H1 (cell line): ENCODE measurements around the gene KCND3. TPM values are rescaled to one million over a fixed set of nuclear protein-coding genes. Genes with fewer than 3 reads are reported as not detected.

ENCODE experiments used
- CTCF ChIA-PET: fragments of 300-600 bp; sonication (Branson Sonifier 250); formaldehyde crosslinking; loops from one replicate; lab custom pipeline; 2021; ENCODE audit not compliant: partially characterized antibody; lab: Charles Lee
- POLR2A ChIA-PET: fragments of 300-600 bp; sonication (Branson Sonifier 250); formaldehyde crosslinking; loops from one replicate; lab custom pipeline; 2021; ENCODE audit warnings: inconsistent platforms; ENCODE audit not compliant: partially characterized antibody; lab: Charles Lee
- DNase-seq, 2 experiments: peaks; one replicate each; pipeline versions ENCODE4 v3.0.0 to v3.0.0-alpha.2; 2010 to 2022; ENCODE audit warnings: low spot score in 2 of 2, low read depth in 1 of 2, mixed read lengths in 1 of 2
- FAIRE-seq: peaks from 2 replicates; lab custom pipeline; 2011; peaks lifted over from hg19 to GRCh38; lab: Jason Lieb, UNC
- H2AFZ ChIP-seq: 2 replicates; pipeline ENCODE4 v1.8.1; 2012; ENCODE audit warnings: low read length, inconsistent platforms
- H2AK5ac ChIP-seq: 2 replicates; pipeline ENCODE4 v1.6.1; 2013; ENCODE audit warnings: low read depth, low read length
- H2BK120ac ChIP-seq: replicated peaks from 2 replicates; pipeline ENCODE3; 2013; ENCODE audit warnings: low read depth, low read length, inconsistent platforms
- H2BK12ac ChIP-seq: 2 replicates; pipeline ENCODE4 v1.6.1; 2013; ENCODE audit warnings: low read depth, low read length
- H2BK15ac ChIP-seq: 2 replicates; pipeline ENCODE4 v1.6.1; 2013; ENCODE audit warnings: low read length
- H2BK20ac ChIP-seq: 2 replicates; pipeline ENCODE4 v1.6.1; 2013; ENCODE audit warnings: low read length
- H2BK5ac ChIP-seq: 2 replicates; pipeline ENCODE4 v1.6.1; 2013; ENCODE audit warnings: low read depth, low read length
- H3K14ac ChIP-seq: 2 replicates; pipeline ENCODE4 v1.6.1; 2013; ENCODE audit warnings: inconsistent platforms; ENCODE audit not compliant: insufficient read length
- H3K18ac ChIP-seq: 2 replicates; pipeline ENCODE4 v1.6.1; 2013; ENCODE audit warnings: low read length; ENCODE audit errors: extremely low read depth
- H3K23ac ChIP-seq: 2 replicates; pipeline ENCODE4 v1.6.1; 2013; ENCODE audit warnings: inconsistent platforms; ENCODE audit not compliant: insufficient read length
- H3K23me2 ChIP-seq: 2 replicates; pipeline ENCODE4 v1.6.1; 2013; ENCODE audit warnings: low read depth, low read length
- H3K27ac ChIP-seq: 2 replicates; pipeline ENCODE4 v1.6.1; 2011; ENCODE audit warnings: low read depth, low read length, inconsistent platforms
- H3K27me3 ChIP-seq, 4 experiments: replicated peaks in 1 of 4; 1 replicate in 1 of 4; 2 replicates in 3 of 4; pipeline versions ENCODE4 v1.6.1 to v1.8.1; 2011 to 2013; ENCODE audit warnings: low read length in 3 of 4, mild to moderate bottlenecking in 3 of 4, inconsistent platforms in 2 of 4, mixed read lengths in 2 of 4, moderate library complexity in 1 of 4; ENCODE audit not compliant: control insufficient read depth in 3 of 4, insufficient read depth in 3 of 4; ENCODE audit errors: extremely low read depth in 1 of 4
- H3K36me3 ChIP-seq, 4 experiments: 2 replicates each; pipeline versions ENCODE4 v1.6.1 to v1.8.1; 2011 to 2013; ENCODE audit warnings: mild to moderate bottlenecking in 4 of 4, low read length in 3 of 4, moderate library complexity in 2 of 4, control low read depth in 1 of 4, inconsistent platforms in 1 of 4; ENCODE audit not compliant: insufficient read depth in 4 of 4, control insufficient read depth in 2 of 4
- H3K4ac ChIP-seq: replicated peaks from 2 replicates; pipeline ENCODE3; 2013; ENCODE audit warnings: low read length, low read depth, mixed read lengths, inconsistent platforms; ENCODE audit not compliant: insufficient read length
- H3K4me1 ChIP-seq, 4 experiments: replicated peaks in 1 of 4; 1 replicate in 1 of 4; 2 replicates in 3 of 4; pipeline versions ENCODE4 v1.6.1 to v1.8.1; 2011 to 2013; ENCODE audit warnings: low read length in 3 of 4, inconsistent platforms in 2 of 4, mixed read lengths in 1 of 4; ENCODE audit not compliant: insufficient read depth in 4 of 4, control insufficient read depth in 3 of 4
- H3K4me2 ChIP-seq, 2 experiments: 2 replicates each; pipeline versions ENCODE4 v1.6.1 to v1.8.1; 2011 to 2013; ENCODE audit warnings: low read depth in 2 of 2, low read length in 2 of 2, control low read depth in 1 of 2, inconsistent platforms in 1 of 2, mild to moderate bottlenecking in 1 of 2; ENCODE audit not compliant: insufficient read depth in 1 of 2
- H3K4me3 ChIP-seq, 4 experiments: fragments of 200-600, 300-600 bp in 1 of 4; sonication (generic), shearing (Covaris generic), sonication (Bioruptor Twin) in 1 of 4; 2 replicates each; pipeline versions ENCODE4 v1.5.1 to v1.8.1; 2011 to 2016; ENCODE audit warnings: low read length in 4 of 4, low read depth in 3 of 4, control low read depth in 2 of 4, inconsistent platforms in 2 of 4, mild to moderate bottlenecking in 2 of 4, mixed read lengths in 1 of 4, moderate library complexity in 1 of 4; ENCODE audit not compliant: insufficient read depth in 2 of 4; ENCODE audit errors: extremely low read depth in 1 of 4
- H3K56ac ChIP-seq: replicated peaks from 2 replicates; pipeline ENCODE3; 2013; ENCODE audit warnings: low read depth, mild to moderate bottlenecking, mixed read lengths, low read length, inconsistent platforms; ENCODE audit not compliant: insufficient read length
- H3K79me1 ChIP-seq: 2 replicates; pipeline ENCODE4 v1.6.1; 2013; ENCODE audit warnings: low read depth, low read length, control low read depth
- H3K79me2 ChIP-seq, 2 experiments: 2 replicates each; pipeline versions ENCODE4 v1.6.1 to v1.8.1; 2012 to 2013; ENCODE audit warnings: low read length in 2 of 2, mild to moderate bottlenecking in 2 of 2, inconsistent platforms in 1 of 2; ENCODE audit not compliant: insufficient read depth in 2 of 2, control insufficient read depth in 1 of 2
- H3K9ac ChIP-seq, 4 experiments: replicated peaks in 1 of 4; 1 replicate in 1 of 4; 2 replicates in 3 of 4; pipeline versions ENCODE4 v1.6.1 to v1.8.1; 2011 to 2013; ENCODE audit warnings: low read depth in 3 of 4, low read length in 3 of 4, control low read depth in 2 of 4, mild to moderate bottlenecking in 2 of 4, moderate library complexity in 2 of 4, inconsistent platforms in 1 of 4; ENCODE audit errors: extremely low read depth in 1 of 4
- H3K9me3 ChIP-seq, 2 experiments: 2 replicates each; pipeline versions ENCODE4 v1.6.1 to v1.8.1; 2012 to 2013; ENCODE audit warnings: mild to moderate bottlenecking in 2 of 2, moderate library complexity in 2 of 2, control low read depth in 1 of 2, inconsistent platforms in 1 of 2, low read depth in 1 of 2, low read length in 1 of 2, mixed read lengths in 1 of 2; ENCODE audit not compliant: insufficient read depth in 2 of 2
- H4K20me1 ChIP-seq, 2 experiments: replicated peaks in 1 of 2; 2 replicates each; pipeline versions ENCODE3 to v1.8.1; 2011 to 2013; ENCODE audit warnings: inconsistent platforms in 2 of 2, low read length in 2 of 2, mild to moderate bottlenecking in 1 of 2; ENCODE audit not compliant: insufficient read depth in 2 of 2, control insufficient read depth in 1 of 2
- H4K5ac ChIP-seq: 2 replicates; pipeline ENCODE4 v1.6.1; 2013; ENCODE audit warnings: low read length, low read depth, mixed read lengths, inconsistent platforms; ENCODE audit not compliant: insufficient read length
- H4K8ac ChIP-seq: 2 replicates; pipeline ENCODE4 v1.8.0; 2013; ENCODE audit warnings: mild to moderate bottlenecking, moderate library complexity, low read length, inconsistent platforms; ENCODE audit not compliant: insufficient read depth; ENCODE audit errors: extremely low read depth
- H4K91ac ChIP-seq: replicated peaks from 2 replicates; pipeline ENCODE3; 2013; ENCODE audit warnings: low read length, mixed read lengths, inconsistent platforms; ENCODE audit not compliant: insufficient read length
- CHD1 ChIP-seq: IDR thresholded peaks from 2 replicates; pipeline ENCODE4 v1.6.1; 2012; ENCODE audit warnings: low read depth, low read length, improper control_type of control experiment
- EGR1 ChIP-seq: IDR thresholded peaks from 2 replicates; pipeline ENCODE4 v1.6.1; 2011; ENCODE audit warnings: low read depth, low read length, borderline replicate concordance
- EP300 ChIP-seq, 2 experiments: IDR thresholded peaks; 1 replicate in 1 of 2; 2 replicates in 1 of 2; pipeline ENCODE4 v1.6.1; 2011 to 2012; ENCODE audit warnings: low read depth in 2 of 2, low read length in 2 of 2, mild to moderate bottlenecking in 2 of 2, borderline replicate concordance in 1 of 2, inconsistent platforms in 1 of 2, moderate library complexity in 1 of 2
- RAD21 ChIP-seq, 2 experiments: IDR thresholded peaks in 1 of 2; conservative IDR thresholded peaks in 1 of 2; 2 replicates each; pipeline ENCODE4 v1.6.1; 2011; ENCODE audit warnings: low read depth in 2 of 2, low read length in 2 of 2, improper control_type of control experiment in 1 of 2, inconsistent platforms in 1 of 2, mild to moderate bottlenecking in 1 of 2, moderate library complexity in 1 of 2
- TAF1 ChIP-seq: IDR thresholded peaks from 2 replicates; pipeline ENCODE4 v1.6.1; 2011; ENCODE audit warnings: mild to moderate bottlenecking, low read depth, low read length
- YY1 ChIP-seq: IDR thresholded peaks from 2 replicates; pipeline ENCODE4 v1.6.1; 2011; ENCODE audit warnings: low read depth, mild to moderate bottlenecking, low read length
- whole genome bisulfite sequencing, 2 experiments: shearing (Covaris generic) in 1 of 2; methylation state at CpG; one replicate each; pipeline versions ENCODE4 v1.1.6 to v1.1.7; 2013 to 2015; ENCODE audit warnings: low lambda C conversion rate in 2 of 2, mixed read lengths in 2 of 2, inconsistent platforms in 1 of 2, low coverage in 1 of 2, missing lambda C conversion rate in 1 of 2; ENCODE audit not compliant: insufficient replicate concordance in 2 of 2, insufficient coverage in 1 of 2, insufficient read length in 1 of 2; ENCODE audit errors: extremely low coverage in 1 of 2, missing lambda C conversion rate in 1 of 2; 5-methylcytosine and 5-hydroxymethylcytosine counted together
- polyA plus RNA-seq, 7 experiments: library from polyadenylated mRNA; depleted of rRNA in 3 of 7; stranded (reverse) in 5 of 7; unstranded in 2 of 7; fragments of >200 nt in 5 of 7; fragments of 200-250 nt in 2 of 7; gene quantifications; 1 replicate in 5 of 7; 2 replicates in 1 of 7; 4 replicates in 1 of 7; pipeline versions ENCODE4 v1.2.1 to v1.2.3, GENCODE V29; 2011 to 2013; ENCODE audit warnings: missing spikeins in 2 of 7, mixed read lengths in 2 of 7
- total RNA-seq: library from RNA; stranded (reverse); fragmentation: NEBNext Ultra II Directional; extraction: Animal tissue kit (Norgen Biotek cat#: 25700); gene quantifications from 2 replicates; pipeline ENCODE4 v1.2.1, GENCODE V29; 2021

The KCND3 gene
- total and polyA plus RNA-seq, 2 of the 8 experiments (the other 6 are each of a cell fraction or from before 2014, with no cell fraction given): 0.14 to 0.48 TPM

DNA sequence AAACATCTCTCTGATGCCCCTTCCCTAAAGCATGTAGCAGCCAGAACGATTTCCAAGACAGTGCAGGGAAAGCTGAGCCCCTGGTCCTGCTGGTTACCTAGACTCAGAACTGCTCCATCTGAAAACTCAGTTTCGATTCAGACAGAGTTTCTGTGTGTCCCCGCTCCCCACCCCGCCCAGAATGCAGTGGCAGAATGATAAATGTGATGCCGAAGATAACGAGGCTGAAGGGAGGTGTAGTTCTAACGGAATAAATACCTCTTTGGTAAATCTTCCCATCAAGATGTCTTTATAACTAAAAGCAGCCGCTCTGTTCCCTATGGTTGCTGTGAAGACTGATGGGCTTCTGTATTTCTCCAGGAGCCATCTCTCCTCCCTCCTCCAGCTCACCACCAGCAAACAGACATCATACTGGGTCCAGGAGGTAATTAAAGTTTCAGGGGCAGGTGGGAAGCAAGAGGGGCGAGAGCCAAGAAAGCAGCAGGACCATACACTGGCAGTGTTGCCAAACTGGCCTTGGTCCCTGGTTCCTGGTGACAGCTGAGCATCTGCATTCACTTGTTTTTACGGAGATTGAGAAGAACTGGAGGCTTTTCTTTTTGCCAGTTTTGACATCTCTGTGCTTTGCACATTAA is 156.8 kb downstream of the KCND3 start:
- Histone ChIP-seq H4K20me1 (no peaks in the 10 kb centered on the region), H3K56ac (no peak overlapping the region), H3K9me3 (no peaks in the 10 kb centered on the region), H4K8ac (no peak overlapping the region), H3K4me3 (no peak overlapping the region), H4K5ac (no peak overlapping the region), H3K9ac (no peak overlapping the region), H2BK20ac (no peak overlapping the region), H3K79me1 (no peaks in the 10 kb centered on the region), H2BK12ac (no peak overlapping the region), H3K4me1 (peaks cover 0 to 4% (median 0%) of the 10 kb centered on the region in 4 experiments; a peak in 1 of 7 replicates), H2BK5ac (no peak overlapping the region), H3K23ac (no peak overlapping the region), H3K27ac (no peak overlapping the region), H3K14ac (no peak overlapping the region), H3K4me2 (no peak overlapping the region), H3K18ac (no peak overlapping the region), H2BK120ac (no peak overlapping the region), H3K36me3 (no peaks in the 10 kb centered on the region), H2BK15ac (no peak overlapping the region), H2AFZ (no peak overlapping the region), H2AK5ac (no peak overlapping the region), H3K4ac (no peak overlapping the region), H3K23me2 (no peaks in the 10 kb centered on the region), H3K27me3 (no peaks in the 10 kb centered on the region), H3K79me2 (no peaks in the 10 kb centered on the region), H4K91ac (no peak overlapping the region)
- 90% methylated on average over 10 of the region's 10 CpGs; no CpG with 5 or more reads in 1 of the 2 experiments for WGBS, 2 experiments
- FAIRE-seq (no peak), DNase-seq (no peak)
- POLR2A ChIA-PET: no interaction called here
- CTCF ChIA-PET: no interaction called here
- TF ChIP-seq EP300 (IDR thresholded peaks at IDR 0.05; ENCODE audit: borderline replicate concordance in 1 of 2, low read depth in 2 of 2, low read length in 2 of 2) (no peak), EGR1 (no peak), CHD1 (no peak), TAF1 (no peak), RAD21 (IDR thresholded peaks at IDR 0.05 in 1 of 2, conservative IDR thresholded peaks at IDR 0.05 in 1 of 2; ENCODE audit: low read depth in 2 of 2, low read length in 2 of 2) (no peak), YY1 (no peak)
